ENCODE results near the gene ZMYND10.

GRCh38 chr3:50353245-50354004 lies 7.9 kb upstream of the ZMYND10 start:
- TF ChIP-seq, protein P1, sequence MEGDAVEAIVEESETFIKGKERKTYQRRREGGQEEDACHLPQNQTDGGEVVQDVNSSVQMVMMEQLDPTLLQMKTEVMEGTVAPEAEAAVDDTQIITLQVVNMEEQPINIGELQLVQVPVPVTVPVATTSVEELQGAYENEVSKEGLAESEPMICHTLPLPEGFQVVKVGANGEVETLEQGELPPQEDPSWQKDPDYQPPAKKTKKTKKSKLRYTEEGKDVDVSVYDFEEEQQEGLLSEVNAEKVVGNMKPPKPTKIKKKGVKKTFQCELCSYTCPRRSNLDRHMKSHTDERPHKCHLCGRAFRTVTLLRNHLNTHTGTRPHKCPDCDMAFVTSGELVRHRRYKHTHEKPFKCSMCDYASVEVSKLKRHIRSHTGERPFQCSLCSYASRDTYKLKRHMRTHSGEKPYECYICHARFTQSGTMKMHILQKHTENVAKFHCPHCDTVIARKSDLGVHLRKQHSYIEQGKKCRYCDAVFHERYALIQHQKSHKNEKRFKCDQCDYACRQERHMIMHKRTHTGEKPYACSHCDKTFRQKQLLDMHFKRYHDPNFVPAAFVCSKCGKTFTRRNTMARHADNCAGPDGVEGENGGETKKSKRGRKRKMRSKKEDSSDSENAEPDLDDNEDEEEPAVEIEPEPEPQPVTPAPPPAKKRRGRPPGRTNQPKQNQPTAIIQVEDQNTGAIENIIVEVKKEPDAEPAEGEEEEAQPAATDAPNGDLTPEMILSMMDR (conservative IDR thresholded peaks at IDR 0.05 in 1 of 2, IDR thresholded peaks at IDR 0.05 in 1 of 2; ENCODE audit: extremely low read depth in 1 of 2, insufficient read depth in 1 of 2, low read depth in 1 of 2, low read length in 2 of 2) = no peak
- TF ChIP-seq EZH2 (IDR thresholded peaks at IDR 0.05; ENCODE audit: borderline replicate concordance, low read length) = no peak
